Ovary (tissue), 9 donors: ENCODE data around the gene ISG15. TPM values are rescaled to one million over a fixed set of nuclear protein-coding genes. Genes with fewer than 3 reads are reported as not detected.

ENCODE experiments used
- DNase-seq, 5 donors: peaks; one replicate each; pipeline ENCODE4 v3.0.0-alpha.2; 2019 to 2020
- H3K27ac ChIP-seq, 2 donors: fragments of 200-600 bp; one replicate each; pipeline versions ENCODE4 v1.5.1 to v1.8.0; 2019 to 2022
- H3K27me3 ChIP-seq: fragments of 200-600 bp; one replicate; pipeline ENCODE4 v1.8.0; 2022
- H3K36me3 ChIP-seq: fragments of 200-600 bp; sonication (generic); one replicate; pipeline ENCODE4 v1.5.1; 2019
- H3K4me1 ChIP-seq: one replicate; pipeline ENCODE4 v1.8.1; 2013; ENCODE audit warnings: mild to moderate bottlenecking, moderate library complexity; ENCODE audit not compliant: insufficient read depth
- H3K4me3 ChIP-seq: fragments of 200-600 bp; sonication (generic); one replicate; pipeline ENCODE4 v1.5.1; 2017
- H3K9me3 ChIP-seq, 2 donors: fragments of 200-600 bp in 1 of 2; sonication (generic) in 1 of 2; one replicate each; pipeline versions ENCODE4 v1.5.1 to v1.8.1; 2013 to 2019; ENCODE audit warnings: mild to moderate bottlenecking in 1 of 2, moderate library complexity in 1 of 2
- CTCF ChIP-seq, 3 donors: fragments of 450-650 bp in 2 of 3; fragments of 200-600 bp in 1 of 3; IDR thresholded peaks; one replicate each; pipeline versions ENCODE4 v1.5.1 to v1.8.0; 2016 to 2022; ENCODE audit warnings: antibody characterized with exemption in 3 of 3, mild to moderate bottlenecking in 1 of 3
- EP300 ChIP-seq: sonication (generic); formaldehyde crosslinking; IDR thresholded peaks from one replicate; pipeline ENCODE4 v1.6.1; 2017; ENCODE audit warnings: antibody characterized with exemption
- POLR2A ChIP-seq: fragments of 450-650 bp; IDR thresholded peaks from one replicate; pipeline ENCODE4 v1.6.1; 2017; ENCODE audit warnings: antibody characterized with exemption, mild to moderate bottlenecking, moderate library complexity
- WGBS, 3 donors: extraction: QIAGEN DNeasy Blood & Tissue Kit in 1 of 3; methylation state at CpG; one replicate each; pipeline versions ENCODE4 v1.1.5 to v1.1.7; 2013 to 2017; 5-methylcytosine and 5-hydroxymethylcytosine counted together
- intact Hi-C, 4 donors: fragments of 100-400 bp; cut with DNase I; formaldehyde crosslinking; loops; one replicate each; pipeline versions ENCODE4 v1.11.0 to v1.15.1; 2022 to 2023
- polyA plus RNA-seq, 2 donors: library from polyadenylated mRNA; stranded (reverse); fragments of 200-250 nt in 1 of 2; fragments of 350-450 nt in 1 of 2; fragmentation: Illumina TruSeq in 1 of 2; extraction: RNeasy Lipid Tissue Mini Kit (QIAGEN cat#74804) in 1 of 2; gene quantifications; one replicate each; pipeline ENCODE4 v1.2.3, GENCODE V29; 2013 to 2014
- total RNA-seq, 7 donors: library from RNA; depleted of rRNA in 2 of 7; stranded (reverse); fragments of >200 nt in 2 of 7; fragmentation: NEBNext Ultra II Directional in 3 of 7; extraction: Animal tissue kit (Norgen Biotek cat#: 25700) in 3 of 7; gene quantifications; one replicate each; pipeline versions ENCODE4 v1.1.0 to v1.2.4, GENCODE V29; 2016 to 2023
- donor health status: DM: no; HTN: no; CAD: no; lungs with moderate emphysema.
- donor health status: DM: no; HTN: no; CAD: no.
- donor health status: Bipolar disorder and iron deficiency.
- donor health status: DM: yes; HTN: yes; CAD: no.
- donor health status: DM: no; HTN: no; CAD: no.
- donor health status: DM: yes; HTN: yes; CAD: no.

The ISG15 gene
- total and polyA plus RNA-seq, 9 donors, result 7.8 to 83.5 (median 14.9) TPM; not detected in 1

DNA sequence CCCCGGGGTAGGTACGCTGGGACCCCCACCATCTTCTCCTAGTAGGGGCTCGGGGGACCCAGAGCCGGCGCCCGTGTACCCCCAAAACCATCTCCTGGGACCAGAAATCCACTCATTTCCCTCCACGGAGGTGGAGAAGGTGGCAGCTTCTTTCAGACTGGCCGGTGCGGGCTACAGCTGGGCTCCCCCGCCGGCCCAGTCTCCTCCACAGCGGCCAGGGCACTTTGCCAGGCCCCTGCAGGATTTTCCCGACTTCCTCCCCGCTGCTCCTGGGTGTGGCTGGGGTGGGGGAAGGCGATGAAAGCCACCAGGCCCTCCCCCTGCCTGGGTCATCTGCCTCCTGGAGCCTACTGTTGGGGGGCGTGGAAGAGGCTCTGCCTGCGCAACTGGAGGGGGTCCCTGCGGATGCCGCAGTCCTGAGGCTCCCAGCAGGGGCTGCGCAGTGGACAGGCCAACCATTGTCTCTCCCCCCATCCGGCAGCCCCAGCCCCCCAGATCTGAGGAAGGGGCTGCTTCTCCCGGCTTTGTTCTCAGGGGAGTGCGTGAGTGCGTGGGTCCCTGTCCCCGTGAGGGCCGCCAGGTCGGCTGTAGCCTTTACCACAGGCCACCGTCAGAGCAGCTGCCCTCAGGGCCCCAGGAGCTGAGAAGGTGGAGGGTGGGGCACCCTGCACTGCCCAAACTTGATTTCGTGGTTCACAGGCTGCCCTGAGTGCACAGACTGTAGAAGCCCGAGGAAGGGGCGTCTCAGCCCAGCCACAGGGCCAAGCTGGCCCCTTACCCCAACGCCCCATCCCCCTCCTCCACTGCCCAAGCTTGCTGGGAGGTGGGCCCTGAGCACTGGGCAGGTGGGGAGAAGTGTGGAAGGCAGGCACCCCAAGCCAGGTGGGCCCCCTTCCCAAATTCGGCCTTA lies 8.0 kb downstream of the ISG15 start:
- Histone ChIP-seq H3K27me3 (no peaks in the 10 kb centered on the region), H3K27ac (no peak overlapping the region), H3K9me3 (no peaks in the 10 kb centered on the region), H3K4me3 (peak overlapping the region; percentile 64), H3K4me1 (no peaks in the 10 kb centered on the region), H3K36me3 (no peaks in the 10 kb centered on the region)
- intact Hi-C loops, result loop anchor here in 1 of 4 donors (10.0 kb wide), 1 partner anchor 214 kb away; the partner anchor contains the start of genes B3GALT6 and SDF4
- TF ChIP-seq POLR2A (no peak), CTCF (IDR thresholded peaks at IDR 0.05) (no peak), EP300 (no peak)
- peak in 4 of 5 donors; percentile 55 to 77 (median 72) for DNase-seq
- 39 to 45% (median 40%) methylated on average over 33 of the region's 33 CpGs for WGBS, 3 donors

DNA sequence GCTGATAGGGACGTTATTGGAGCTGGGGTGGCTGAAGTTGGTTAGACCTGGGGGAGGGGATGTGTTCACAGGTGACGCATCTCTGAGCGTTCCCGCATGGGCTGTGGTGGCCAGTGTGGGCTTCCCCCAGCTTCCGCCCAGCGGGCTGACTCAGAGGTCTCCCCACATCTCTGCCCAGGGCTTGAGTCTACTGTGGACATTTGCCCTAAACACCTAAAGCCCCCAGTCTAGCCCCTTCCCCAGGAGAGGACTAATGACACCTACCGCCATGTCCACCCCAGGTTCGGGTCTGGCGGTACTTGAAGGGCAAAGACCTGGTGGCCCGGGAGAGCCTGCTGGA lies 8.6 kb downstream of the ISG15 start:
- Histone ChIP-seq H3K36me3 (no peaks in the 10 kb centered on the region), H3K27ac (no peak overlapping the region), H3K4me1 (no peaks in the 10 kb centered on the region), H3K4me3 (no peak overlapping the region), H3K27me3 (no peaks in the 10 kb centered on the region), H3K9me3 (no peaks in the 10 kb centered on the region)
- TF ChIP-seq EP300 (no peak), POLR2A (no peak), CTCF (IDR thresholded peaks at IDR 0.05) (no peak)
- no peak for DNase-seq
- intact Hi-C loops, result loop anchor here in 1 of 4 donors (10.0 kb wide), 1 partner anchor 213 kb away; the partner anchor contains the start of genes B3GALT6 and SDF4
- whole genome bisulfite sequencing, 3 donors, result 91 to 95% (median 95%) methylated on average over 10 of the region's 10 CpGs

DNA sequence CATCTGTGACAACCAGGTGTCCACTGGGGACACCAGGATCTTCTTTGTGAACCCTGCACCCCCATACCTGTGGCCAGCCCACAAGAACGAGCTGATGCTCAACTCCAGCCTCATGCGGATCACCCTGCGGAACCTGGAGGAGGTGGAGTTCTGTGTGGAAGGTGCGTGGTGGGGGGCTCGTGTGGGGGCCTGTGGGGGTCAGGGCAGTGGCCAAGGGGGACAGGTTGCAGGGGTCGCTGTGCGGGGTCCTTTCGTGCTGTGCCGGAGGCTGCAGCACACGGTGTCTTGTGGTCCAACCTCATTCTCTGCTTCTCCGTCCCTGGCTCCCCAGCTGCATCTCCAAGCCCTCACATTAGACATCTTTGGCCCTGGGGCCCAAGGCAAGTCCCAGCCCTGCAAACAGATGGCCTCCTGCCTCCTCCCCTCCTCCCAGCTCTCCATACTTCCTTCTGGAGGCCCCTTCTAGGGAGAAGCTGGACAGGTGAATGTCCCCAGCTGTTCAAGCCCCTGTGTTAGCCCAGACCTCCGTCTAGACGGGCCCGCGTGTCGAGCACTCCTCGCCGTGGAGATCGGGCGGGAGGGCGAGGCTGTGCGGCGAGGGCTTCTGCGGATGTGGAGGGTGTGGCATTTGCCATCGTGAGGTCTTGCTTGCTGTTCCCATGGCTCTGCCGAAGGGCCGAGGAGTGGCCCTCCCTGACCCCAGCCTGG lies 9.2 kb downstream of the ISG15 start:
- DNase-seq, result no peak
- Histone ChIP-seq H3K27ac (no peak overlapping the region), H3K36me3 (no peaks in the 10 kb centered on the region), H3K9me3 (no peaks in the 10 kb centered on the region), H3K4me1 (no peaks in the 10 kb centered on the region), H3K27me3 (no peaks in the 10 kb centered on the region), H3K4me3 (no peak overlapping the region)
- TF ChIP-seq CTCF (IDR thresholded peaks at IDR 0.05), result no peak
- no peak for TF ChIP-seq EP300
- TF ChIP-seq POLR2A, result no peak
- intact Hi-C loops, result loop anchor here in 1 of 4 donors (10.0 kb wide), 1 partner anchor 212 kb away; the partner anchor contains the start of genes B3GALT6 and SDF4
- WGBS, 3 donors, result 89 to 92% (median 90%) methylated on average over 27 of the region's 27 CpGs

DNA sequence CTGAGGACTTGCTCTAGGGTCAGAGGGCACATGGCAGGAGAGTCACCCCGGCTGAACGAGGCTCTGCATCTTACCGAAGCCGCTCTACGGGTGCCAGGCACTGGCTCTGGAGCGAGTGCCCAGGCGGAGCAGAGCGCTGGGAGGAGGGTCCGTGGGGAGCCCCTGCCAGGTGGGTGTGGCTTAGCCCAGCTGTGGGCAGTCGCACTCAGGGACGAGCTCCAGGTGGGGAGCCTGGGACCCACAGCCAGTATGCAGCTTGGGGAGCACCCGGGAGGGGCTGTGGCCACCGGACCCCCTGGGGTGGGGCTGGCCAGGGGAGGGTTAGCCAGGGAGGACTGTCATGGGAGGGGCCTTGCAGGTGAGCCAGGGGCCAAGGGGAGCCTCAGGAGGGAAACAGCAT lies 10.4 kb downstream of the ISG15 start:
- Histone ChIP-seq H3K4me3 (no peak overlapping the region), H3K27me3 (no peaks in the 10 kb centered on the region), H3K36me3 (no peaks in the 10 kb centered on the region), H3K9me3 (no peaks in the 10 kb centered on the region), H3K27ac (no peak overlapping the region), H3K4me1 (no peaks in the 10 kb centered on the region)
- no peak for DNase-seq
- intact Hi-C loops, result loop anchor here in 1 of 4 donors (10.0 kb wide), 1 partner anchor 211 kb away; the partner anchor contains the start of genes B3GALT6 and SDF4
- no peak for TF ChIP-seq CTCF (IDR thresholded peaks at IDR 0.05)
- no peak for TF ChIP-seq EP300
- no peak for TF ChIP-seq POLR2A
- WGBS, 3 donors, result 71 to 85% (median 76%) methylated on average over 13 of the region's 13 CpGs
